Panc1 (cell line): ENCODE data around the gene ARL5A. TPM values are rescaled to one million over a fixed set of nuclear protein-coding genes. Genes with fewer than 3 reads are reported as not detected.

Source experiments
- ATAC-seq: fragments of 200-7000 bp; cut with Tn5 transposase; 2 replicates; pipeline ENCODE4 v1.9.1; 2020; ENCODE audit warnings: mild to moderate bottlenecking, moderate library complexity
- BruUV-seq: library from RNA; stranded (reverse); fragments of 400-500 nt; replicated peaks from 2 replicates; lab custom pipeline; 2021; lab: Mats Ljungman, UMichigan
- CTCF ChIA-PET: fragments of 300-600 bp; sonication (Branson Sonifier 250); formaldehyde crosslinking; loops from one replicate; lab custom pipeline; 2022; ENCODE audit warnings: antibody characterized with exemption; lab: Charles Lee
- POLR2A ChIA-PET: fragments of 300-600 bp; sonication (Branson Sonifier 250); formaldehyde crosslinking; loops from one replicate; lab custom pipeline; 2022; ENCODE audit warnings: antibody characterized with exemption; lab: Charles Lee
- DNase-seq: peaks from one replicate; pipeline ENCODE4 v3.0.0-alpha.2; 2010; ENCODE audit warnings: low read depth, low spot score
- H3K27ac ChIP-seq: 2 replicates; pipeline ENCODE4 v1.5.1; 2011; ENCODE audit warnings: mild to moderate bottlenecking, low read length, inconsistent platforms
- H3K27me3 ChIP-seq: fragments of 200-500 bp; sonication (Bioruptor generic); 2 replicates; pipeline ENCODE4 v1.6.0; 2014; ENCODE audit warnings: low read length, inconsistent platforms; ENCODE audit not compliant: control insufficient read depth, insufficient read depth
- H3K36me3 ChIP-seq: fragments of 200-500 bp; sonication (Bioruptor generic); 2 replicates; pipeline ENCODE4 v1.5.1; 2014; ENCODE audit warnings: inconsistent platforms, mild to moderate bottlenecking, low read length, moderate library complexity; ENCODE audit not compliant: control insufficient read depth, insufficient read depth
- H3K4me1 ChIP-seq: 2 replicates; pipeline ENCODE4 v1.5.1; 2011; ENCODE audit warnings: inconsistent platforms, mild to moderate bottlenecking, low read length, moderate library complexity; ENCODE audit not compliant: control insufficient read depth, insufficient read depth
- H3K4me3 ChIP-seq, 2 experiments: 2 replicates each; pipeline ENCODE4 v1.5.1; 2011 to 2012; ENCODE audit warnings: low read depth in 2 of 2, low read length in 2 of 2, mild to moderate bottlenecking in 2 of 2, inconsistent platforms in 1 of 2, moderate library complexity in 1 of 2
- H3K9me3 ChIP-seq: fragments of 200-500 bp; sonication (Bioruptor generic); 2 replicates; pipeline ENCODE4 v1.5.1; 2014; ENCODE audit warnings: low read depth, mild to moderate bottlenecking, inconsistent platforms, low read length, moderate library complexity; ENCODE audit not compliant: control insufficient read depth, insufficient read depth
- CTCF ChIP-seq: fragments of 450-650 bp; IDR thresholded peaks from 2 replicates; pipeline ENCODE4 v1.5.1; 2017; ENCODE audit warnings: mild to moderate bottlenecking
- POLR2AphosphoS5 ChIP-seq: IDR thresholded peaks from 2 replicates; pipeline ENCODE4 v1.6.1; 2012; ENCODE audit warnings: mild to moderate bottlenecking, low read depth, low read length, moderate library complexity
- REST ChIP-seq, 2 experiments: IDR thresholded peaks; 2 replicates each; pipeline ENCODE4 v1.6.1; 2011 to 2012; ENCODE audit warnings: low read depth in 2 of 2, control low read depth in 1 of 2, low read length in 1 of 2, mild to moderate bottlenecking in 1 of 2, moderate library complexity in 1 of 2; ENCODE audit not compliant: insufficient read depth in 1 of 2
- SIN3A ChIP-seq: IDR thresholded peaks from 2 replicates; pipeline ENCODE4 v1.6.1; 2012; ENCODE audit warnings: low read depth, mild to moderate bottlenecking, low read length, moderate library complexity, borderline replicate concordance; ENCODE audit not compliant: insufficient read depth
- TCF7L2 ChIP-seq: IDR thresholded peaks from 2 replicates; pipeline ENCODE4 v1.6.1; 2011; ENCODE audit warnings: mild to moderate bottlenecking, low read depth, low read length, inconsistent platforms
- in situ Hi-C: cut with HindIII; loops from 2 replicates; pipeline ENCODE4 v1.10.0; 2016; ENCODE audit warnings: low sequenced_read_pairs, low pct_unique_long_range_greater_than_20kb
- intact Hi-C: fragments of 100-400 bp; cut with micrococcal nuclease; formaldehyde crosslinking; loops from one replicate; pipeline ENCODE4 v1.10.0; 2022; ENCODE audit not compliant: unreplicated experiment
- total RNA-seq: library from RNA; stranded (reverse); gene quantifications from one replicate; pipeline ENCODE4 v1.2.1, GENCODE V29; 2021; ENCODE audit not compliant: unreplicated experiment

Gene ARL5A
- total RNA-seq, 1 experiment from 2014 or later, result 47.5 TPM

- ATAC-seq, result peak; percentile 78
These were observed 50.7 kb downstream of the ARL5A start for GRCh38 chr2:151777487-151777886.

GRCh38 chr2:151776367-151776766 is 51.9 kb downstream of the ARL5A start:
- DNase-seq (no peak), ATAC-seq (no peak)
- ChIA-PET POLR2A (no interaction called here), CTCF (no interaction called here)
- TF ChIP-seq SIN3A, result no peak
- TF ChIP-seq POLR2AphosphoS5, result no peak
- Histone ChIP-seq H3K4me3 (no peak overlapping the region), H3K27me3 (no peaks in the 10 kb centered on the region), H3K4me1 (no peaks in the 10 kb centered on the region), H3K9me3 (no peaks in the 10 kb centered on the region), H3K27ac (no peak overlapping the region), H3K36me3 (no peaks in the 10 kb centered on the region)
- in situ Hi-C loops, result no loop called here
- intact Hi-C loops, result no loop called here
- no TSS peak for BruUV-seq

More at GRCh38 chr2:151777487-151777886, 50.7 kb downstream of the ARL5A start:
- in situ Hi-C loops, result no loop called here
- ChIA-PET POLR2A (no interaction called here), CTCF (interaction anchor here (0.6 kb wide), 1 partner anchor 206 kb away, joined by 4 read pairs; no protein-coding TSS in a partner anchor)
- BruUV-seq, result no TSS peak
- Histone ChIP-seq H3K9me3 (no peaks in the 10 kb centered on the region), H3K4me3 (no peak overlapping the region), H3K36me3 (no peaks in the 10 kb centered on the region), H3K4me1 (no peaks in the 10 kb centered on the region), H3K27me3 (no peaks in the 10 kb centered on the region), H3K27ac (no peak overlapping the region)
- DNase-seq, result no peak
- TF ChIP-seq SIN3A, result no peak
- TF ChIP-seq CTCF, result peak; percentile 48
- intact Hi-C loops, result no loop called here

- POLR2A ChIA-PET, result no interaction called here
- CTCF ChIA-PET, result no interaction called here
- no peak overlapping the region for H3K4me3 ChIP-seq
- H3K9me3 ChIP-seq, result no peaks in the 10 kb centered on the region
- no peak for ATAC-seq
- no TSS peak for BruUV-seq
- H3K27ac ChIP-seq, result no peak overlapping the region
- H3K27me3 ChIP-seq, result no peaks in the 10 kb centered on the region
- no peaks in the 10 kb centered on the region for H3K36me3 ChIP-seq
- TF ChIP-seq TCF7L2, result no peak
- no peaks in the 10 kb centered on the region for H3K4me1 ChIP-seq
- in situ Hi-C loops (no loop called here), intact Hi-C loops (no loop called here)
- DNase-seq, result no peak
These were observed 53.0 kb downstream of the ARL5A start for GRCh38 chr2:151775057-151775740.

GRCh38 chr2:151774506-151774905 is 53.7 kb downstream of the ARL5A start:
- TF ChIP-seq POLR2AphosphoS5 (no peak), TCF7L2 (no peak), SIN3A (no peak), REST (IDR thresholded peaks at IDR 0.05; ENCODE audit: insufficient read depth in 1 of 2, low read depth in 2 of 2, low read length in 1 of 2) (no peak), CTCF (no peak)
- H3K27me3 ChIP-seq, result no peaks in the 10 kb centered on the region
- no peaks in the 10 kb centered on the region for H3K9me3 ChIP-seq
- ChIA-PET CTCF (no interaction called here), POLR2A (no interaction called here)
- no peaks in the 10 kb centered on the region for H3K4me1 ChIP-seq
- H3K27ac ChIP-seq, result no peak overlapping the region
- DNase-seq (no peak), ATAC-seq (no peak)
- no TSS peak for BruUV-seq
- intact Hi-C loops (no loop called here), in situ Hi-C loops (no loop called here)
- no peak overlapping the region for H3K4me3 ChIP-seq
- H3K36me3 ChIP-seq, result no peaks in the 10 kb centered on the region
